NCI-H2171 (cell line): Measurements from ENCODE around the gene CNPPD1.
"Not testable (repeated sequence)": the region's sequence is repeated elsewhere in the genome, so short reads cannot be mapped to it uniquely, and the experiment has no call there.

ENCODE experiments used
- DNase-seq: peaks from one replicate; lab custom pipeline; 2025; lab: John Stamatoyannopoulos, UW

Gene CNPPD1

DNA sequence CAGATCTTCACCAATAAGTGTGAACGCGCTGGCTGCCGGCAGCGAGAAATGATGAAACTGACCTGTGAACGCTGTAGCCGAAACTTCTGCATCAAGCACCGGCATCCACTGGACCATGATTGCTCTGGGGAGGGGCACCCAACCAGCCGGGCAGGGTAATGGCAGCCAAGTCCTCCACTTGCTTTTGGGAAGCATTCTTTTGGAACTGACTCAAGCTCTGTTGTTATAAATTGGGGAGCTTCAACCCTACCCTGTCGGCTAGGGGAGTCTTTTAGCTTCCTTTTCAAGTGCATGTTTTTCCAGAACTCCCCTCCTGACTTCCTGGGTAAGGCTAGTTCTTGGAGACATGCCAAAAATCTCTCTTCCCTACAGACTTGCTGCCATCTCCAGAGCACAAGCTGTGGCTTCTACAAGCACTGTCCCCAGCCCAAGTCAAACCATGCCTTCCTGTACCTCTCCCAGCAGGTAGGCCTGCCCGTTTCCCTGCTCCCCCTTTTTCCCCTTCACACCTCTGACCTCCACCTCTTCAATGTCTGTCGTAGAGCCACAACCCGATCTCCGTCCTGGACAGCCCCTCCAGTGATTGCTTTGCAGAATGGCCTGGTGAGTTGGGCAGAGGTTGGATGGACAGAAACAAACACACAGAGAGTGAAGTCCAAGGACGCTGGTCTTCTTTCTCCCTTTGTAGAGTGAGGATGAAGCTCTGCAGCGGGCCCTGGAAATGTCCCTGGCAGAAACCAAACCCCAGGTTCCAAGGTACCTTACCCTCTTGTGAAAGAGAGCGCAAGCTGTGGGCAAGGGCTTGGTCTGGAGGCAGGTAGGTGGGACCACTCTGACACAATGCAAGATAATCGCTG, 31.4 kb upstream of the CNPPD1 start:
- no peak for DNase-seq

GRCh38 chr2:219207134-219207883, 30.6 kb upstream of the CNPPD1 start:
- DNase-seq: no peak

DNA sequence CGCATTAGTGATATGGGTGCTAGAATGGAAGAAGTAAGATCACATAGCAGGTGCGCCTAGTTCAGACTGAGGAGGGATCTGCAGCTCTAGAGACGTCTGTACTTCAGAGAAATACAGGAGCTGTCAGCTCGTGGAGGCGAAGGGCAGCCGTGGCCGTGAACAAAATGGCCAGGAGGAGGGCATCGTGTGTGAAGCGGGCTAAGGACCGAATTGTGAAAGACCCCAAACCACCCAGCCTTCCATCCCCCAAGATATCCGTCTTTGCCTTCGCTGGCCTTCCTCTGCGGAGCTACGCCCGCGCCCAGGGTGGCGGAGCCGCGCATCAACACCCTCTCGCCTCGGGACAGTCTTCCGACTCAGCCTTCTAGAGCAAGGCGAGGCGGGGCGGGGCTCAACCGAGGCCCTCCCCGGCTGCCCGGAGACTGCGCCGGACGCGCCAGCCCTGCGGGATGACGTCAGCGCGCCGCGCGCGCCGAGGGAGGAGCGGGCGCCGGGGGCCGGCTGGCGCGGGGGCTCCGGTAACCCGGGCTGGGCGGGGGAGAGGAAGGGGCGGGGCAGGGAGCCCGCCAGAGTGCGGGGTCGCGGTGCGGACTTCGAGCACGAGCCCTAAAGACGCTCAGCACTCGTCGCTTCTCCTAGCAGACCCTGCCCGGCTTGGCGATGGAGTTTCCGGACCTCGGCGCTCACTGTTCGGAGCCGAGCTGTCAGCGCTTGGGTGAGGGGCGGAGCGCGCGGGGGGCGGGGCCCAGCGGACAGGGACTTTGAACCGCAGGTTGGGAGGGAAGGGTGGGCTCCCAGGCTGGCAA, 29.8 kb upstream of the CNPPD1 start, which contains the start of gene ZFAND2B:
ZFAND2B (plus strand) TSS at position 455 of the 806 bp plus-strand sequence; CDS start at position 661, 206 bp downstream.
- DNase-seq: peak; percentile 92

DNA sequence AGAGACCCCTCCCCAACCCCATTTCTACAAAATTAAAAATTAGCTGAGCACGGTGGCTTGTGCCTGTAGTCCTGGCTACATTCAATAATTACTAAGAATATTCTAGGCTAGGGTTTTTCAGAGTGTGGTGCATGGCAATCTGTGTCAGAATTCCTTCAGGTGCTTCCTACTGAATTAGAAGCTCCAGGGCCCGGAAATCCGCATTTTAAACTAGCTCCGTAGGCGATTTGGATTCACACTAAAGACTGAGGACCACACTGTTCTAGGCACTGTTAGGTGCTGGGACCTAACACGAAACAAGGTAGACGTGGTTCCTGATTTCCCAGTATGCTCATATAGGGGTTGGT, 29.2 kb upstream of the CNPPD1 start:
- DNase-seq: no peak

DNA sequence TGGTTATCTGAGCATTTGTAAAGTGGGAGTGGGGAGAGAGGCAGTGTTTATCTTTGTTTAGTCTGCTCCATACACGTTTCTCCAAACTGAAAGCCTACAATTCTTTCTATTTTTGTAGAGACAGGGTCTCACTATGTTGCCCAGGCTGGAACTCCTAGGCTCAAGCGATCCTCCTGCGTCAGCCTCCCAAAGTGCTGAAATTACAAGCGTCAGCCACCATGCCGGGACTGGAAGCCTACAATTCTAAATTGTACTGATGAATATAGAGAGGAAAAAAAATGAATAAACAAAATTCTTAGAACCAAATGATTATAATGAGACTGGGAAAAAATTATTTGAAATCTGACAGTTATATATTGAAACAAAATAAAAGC, 28.4 kb upstream of the CNPPD1 start:
- DNase-seq: no peak

DNA sequence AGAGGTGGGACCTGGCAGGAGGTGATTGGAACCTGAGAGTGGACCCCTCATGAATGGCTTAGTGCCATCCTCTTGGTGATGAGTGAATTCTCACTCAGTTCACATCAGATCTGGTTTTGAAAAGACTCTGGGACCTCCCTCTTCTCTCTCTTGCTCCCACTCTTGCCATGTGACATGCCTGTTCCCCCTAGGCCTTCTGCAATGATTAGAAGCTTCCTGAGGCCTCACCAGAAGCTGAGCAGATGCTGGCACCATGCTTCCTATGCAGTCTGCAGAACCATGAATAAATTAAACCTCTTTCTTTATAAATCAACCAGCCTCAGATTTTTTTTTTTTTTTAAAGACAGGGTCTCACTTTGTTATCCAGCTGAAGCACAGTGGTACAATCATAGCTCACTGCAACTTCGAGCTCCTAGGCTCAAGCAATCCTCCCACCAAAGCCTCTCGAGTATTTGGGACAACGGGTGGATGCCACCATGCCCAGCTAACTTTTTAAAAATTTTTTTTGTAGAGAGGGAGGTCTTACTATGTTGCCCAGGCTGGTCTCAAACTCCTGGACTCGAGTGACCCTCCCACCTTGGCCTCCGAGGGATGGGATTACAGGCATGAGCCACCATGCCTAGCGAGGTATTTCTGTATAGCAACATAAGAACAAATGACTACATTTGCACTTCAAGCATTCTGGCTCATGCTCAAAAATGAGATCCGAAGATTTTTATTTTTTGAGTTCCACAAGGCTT, 27.9 kb upstream of the CNPPD1 start:
- DNase-seq: no peak

- DNase-seq: not testable (repeated sequence)
Observed at GRCh38 chr2:219201331-219201730, 24.6 kb upstream of the CNPPD1 start.

- not testable (repeated sequence) for DNase-seq
Observed at GRCh38 chr2:219200502-219201326, 24.0 kb upstream of the CNPPD1 start.

- no peak for DNase-seq
Observed at GRCh38 chr2:219199470-219200211, 22.9 kb upstream of the CNPPD1 start.

DNA sequence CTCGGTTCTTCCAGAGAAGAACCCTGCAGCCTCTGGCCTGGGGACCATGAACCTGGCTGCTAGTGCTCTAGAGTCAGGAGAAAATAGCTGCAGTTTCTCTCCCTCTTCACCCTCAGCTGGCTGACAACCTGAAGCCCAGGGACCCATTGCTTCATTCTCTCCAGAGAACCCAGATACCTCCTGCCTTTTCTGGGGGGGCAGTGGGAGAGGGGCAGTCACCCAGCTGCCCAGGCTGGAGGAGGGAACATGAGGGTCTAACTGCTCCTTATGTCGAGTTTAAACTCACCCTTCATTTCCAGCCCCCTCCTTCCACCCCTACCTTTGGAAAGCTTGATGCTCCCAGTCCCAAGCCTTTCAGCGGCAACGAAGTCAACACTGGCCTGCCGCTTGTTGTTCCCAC, 22.2 kb upstream of the CNPPD1 start:
- DNase-seq: no peak

- DNase-seq: no peak
Observed at GRCh38 chr2:219197388-219197787, 20.7 kb upstream of the CNPPD1 start.

DNA sequence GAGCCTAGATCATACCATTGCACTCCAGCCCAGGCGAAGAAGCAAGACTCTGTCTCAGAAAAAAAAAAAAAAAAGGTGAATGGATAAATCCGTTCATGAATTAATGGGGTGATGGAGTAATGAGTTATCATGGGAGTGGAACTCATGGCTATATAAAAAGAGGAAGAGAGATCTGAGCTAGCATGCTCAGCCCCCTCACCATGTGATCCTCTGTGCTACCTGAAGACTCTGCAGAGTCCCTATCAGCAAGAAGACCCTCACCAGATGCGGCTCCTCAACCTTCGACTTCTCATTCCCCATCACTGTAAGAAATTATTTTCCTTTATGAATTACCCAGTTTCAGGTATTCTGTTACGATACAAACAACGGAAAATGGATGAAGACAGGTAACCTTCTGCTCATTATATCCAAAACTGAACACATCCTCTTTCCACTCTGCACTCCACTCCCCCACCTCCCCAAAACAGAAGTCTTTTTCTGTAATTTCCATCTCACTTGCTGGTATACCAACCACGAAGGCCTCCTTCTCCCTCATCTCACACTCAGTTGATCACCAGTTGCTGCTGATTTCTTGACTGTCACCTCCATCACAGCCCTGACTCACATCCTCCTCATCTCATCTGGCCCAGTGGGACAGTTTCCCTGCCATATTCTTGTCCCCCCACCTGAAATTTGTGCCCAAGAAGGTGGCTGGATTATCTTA, 10.2 kb upstream of the CNPPD1 start:
- DNase-seq: no peak

GRCh38 chr2:219184121-219184520, 7.4 kb upstream of the CNPPD1 start:
- DNase-seq: peak; percentile 87

- no peak for DNase-seq
Observed at GRCh38 chr2:219183151-219183772, 6.5 kb upstream of the CNPPD1 start.

DNA sequence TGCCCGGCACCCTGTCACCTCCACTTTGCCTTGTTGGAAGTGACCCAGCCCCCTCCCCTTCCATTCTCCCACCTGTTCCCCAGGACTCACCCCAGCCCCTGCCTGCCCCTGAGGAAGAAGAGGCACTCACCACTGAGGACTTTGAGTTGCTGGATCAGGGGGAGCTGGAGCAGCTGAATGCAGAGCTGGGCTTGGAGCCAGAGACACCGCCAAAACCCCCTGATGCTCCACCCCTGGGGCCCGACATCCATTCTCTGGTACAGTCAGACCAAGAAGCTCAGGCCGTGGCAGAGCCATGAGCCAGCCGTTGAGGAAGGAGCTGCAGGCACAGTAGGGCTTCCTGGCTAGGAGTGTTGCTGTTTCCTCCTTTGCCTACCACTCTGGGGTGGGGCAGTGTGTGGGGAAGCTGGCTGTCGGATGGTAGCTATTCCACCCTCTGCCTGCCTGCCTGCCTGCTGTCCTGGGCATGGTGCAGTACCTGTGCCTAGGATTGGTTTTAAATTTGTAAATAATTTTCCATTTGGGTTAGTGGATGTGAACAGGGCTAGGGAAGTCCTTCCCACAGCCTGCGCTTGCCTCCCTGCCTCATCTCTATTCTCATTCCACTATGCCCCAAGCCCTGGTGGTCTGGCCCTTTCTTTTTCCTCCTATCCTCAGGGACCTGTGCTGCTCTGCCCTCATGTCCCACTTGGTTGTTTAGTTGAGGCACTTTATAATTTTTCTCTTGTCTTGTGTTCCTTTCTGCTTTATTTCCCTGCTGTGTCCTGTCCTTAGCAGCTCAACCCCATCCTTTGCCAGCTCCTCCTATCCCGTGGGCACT, 5.8 kb upstream of the CNPPD1 start:
- DNase-seq: no peak

- DNase-seq: no peak
Observed at GRCh38 chr2:219181531-219181930, 4.8 kb upstream of the CNPPD1 start.

DNA sequence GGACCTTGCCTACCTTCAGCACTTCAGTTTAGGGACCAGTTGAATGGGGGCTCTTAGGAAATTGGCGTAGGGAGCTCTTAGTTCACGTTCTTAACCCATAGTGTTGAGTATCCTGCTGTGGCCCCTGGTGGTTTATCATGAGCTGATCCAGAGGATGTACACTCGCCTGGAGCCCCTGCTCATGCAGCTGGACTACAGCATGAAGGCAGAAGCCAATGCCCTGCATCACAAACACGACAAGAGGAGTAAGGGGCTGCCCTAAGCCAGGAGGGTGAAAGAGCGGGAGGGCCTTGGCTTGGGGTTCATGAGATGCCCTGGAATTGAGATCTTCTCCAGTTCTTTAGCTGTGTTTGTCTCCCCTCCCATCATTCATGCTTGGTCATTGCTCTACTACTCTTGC, 4.2 kb upstream of the CNPPD1 start:
- DNase-seq: no peak
